NOMO-1 treated with DMSO at 0.1 percent for 48 hours (cell line): ENCODE results near the gene RPP30.

ENCODE experiments used
- DNase-seq: peaks from one replicate; lab custom pipeline; 2025; ENCODE audit not compliant: unreplicated experiment; lab: John Stamatoyannopoulos, UW

RPP30 gene

GRCh38 chr10:90871766-90872647 lies at the start of gene RPP30:
RPP30 (plus strand) TSS chr10:90871974; CDS start chr10:90871987, 13 bp downstream.
- DNase-seq, result peak; percentile 67

- DNase-seq, result no peak
Measured at GRCh38 chr10:90822508-90822907, 49.3 kb upstream of the RPP30 start.

GRCh38 chr10:90832111-90832510 lies 39.7 kb upstream of the RPP30 start:
- DNase-seq, result no peak

GRCh38 chr10:90834326-90834725 lies 37.4 kb upstream of the RPP30 start:
- no peak for DNase-seq

- DNase-seq, result no peak
Measured at GRCh38 chr10:90837486-90837885, 34.3 kb upstream of the RPP30 start.

GRCh38 chr10:90842725-90843124 lies 29.0 kb upstream of the RPP30 start:
- DNase-seq, result no peak

GRCh38 chr10:90845726-90846125 lies 26.0 kb upstream of the RPP30 start:
- no peak for DNase-seq

- DNase-seq, result no peak
Measured at GRCh38 chr10:90846746-90847145, 25.0 kb upstream of the RPP30 start.

GRCh38 chr10:90847436-90847835 lies 24.3 kb upstream of the RPP30 start:
- peak; percentile 94 for DNase-seq

GRCh38 chr10:90849956-90850749 lies 21.6 kb upstream of the RPP30 start:
- no peak for DNase-seq

GRCh38 chr10:90855126-90855525 lies 16.6 kb upstream of the RPP30 start:
- DNase-seq, result no peak

GRCh38 chr10:90856261-90856660 lies 15.5 kb upstream of the RPP30 start:
- no peak for DNase-seq

- DNase-seq, result no peak
Measured at GRCh38 chr10:90856964-90857634, 14.7 kb upstream of the RPP30 start.

- DNase-seq, result peak; percentile 36
Measured at GRCh38 chr10:90857635-90858460, 13.9 kb upstream of the RPP30 start, which contains the start of gene HTR7. HTR7 (minus strand) TSS chr10:90858039; CDS start chr10:90857671, 368 bp downstream.

GRCh38 chr10:90858461-90858968 lies 13.3 kb upstream of the RPP30 start:
- DNase-seq, result no peak

GRCh38 chr10:90859321-90859751 lies 12.4 kb upstream of the RPP30 start:
- peak; percentile 71 for DNase-seq

GRCh38 chr10:90860790-90861189 lies 11.0 kb upstream of the RPP30 start:
- DNase-seq, result no peak

GRCh38 chr10:90862908-90863514 lies 8.8 kb upstream of the RPP30 start:
- peak; percentile 10 for DNase-seq

GRCh38 chr10:90865401-90865800 lies 6.4 kb upstream of the RPP30 start:
- DNase-seq, result peak; percentile 4
